GM23338 (cell line): Measurements from ENCODE around the gene RASIP1. TPM values are rescaled to one million over a fixed set of nuclear protein-coding genes. Genes with fewer than 3 reads are reported as not detected.

ENCODE experiments used
- ATAC-seq: fragments of 200-7000 bp; cut with Tn5 transposase; 3 replicates; pipeline ENCODE4 v1.9.1; 2020
- DNase-seq: peaks from one replicate; pipeline ENCODE4 v3.0.0-alpha.2; 2015; ENCODE audit warnings: low spot score
- H2AFZ ChIP-seq: fragments of 200-600 bp; sonication (generic); 2 replicates; pipeline ENCODE4 v1.8.0; 2016; ENCODE audit warnings: antibody characterized with exemption, mild to moderate bottlenecking, moderate library complexity
- H3F3A ChIP-seq: fragments of 200-600 bp; sonication (generic); replicated peaks from 2 replicates; pipeline ENCODE4 v1.8.0; 2017; ENCODE audit warnings: antibody characterized with exemption, mixed run types, low read depth
- H3K27ac ChIP-seq: fragments of 200-600 bp; sonication (generic); 2 replicates; pipeline ENCODE4 v1.6.1; 2016; ENCODE audit warnings: low read depth
- H3K27me3 ChIP-seq: fragments of 200-600 bp; sonication (generic); 2 replicates; pipeline ENCODE4 v1.8.0; 2016; ENCODE audit warnings: mild to moderate bottlenecking, mixed run types, moderate library complexity; ENCODE audit not compliant: insufficient read depth
- H3K36me3 ChIP-seq: fragments of 200-600 bp; sonication (generic); 2 replicates; pipeline ENCODE4 v1.8.0; 2016; ENCODE audit warnings: mild to moderate bottlenecking; ENCODE audit not compliant: insufficient read depth
- H3K4me1 ChIP-seq: fragments of 200-600 bp; sonication (generic); 2 replicates; pipeline ENCODE4 v1.8.0; 2016; ENCODE audit warnings: mild to moderate bottlenecking, moderate library complexity; ENCODE audit not compliant: insufficient read depth
- H3K4me2 ChIP-seq: fragments of 200-600 bp; sonication (generic); 2 replicates; pipeline ENCODE4 v1.7.1; 2017; ENCODE audit warnings: mixed run types
- H3K4me3 ChIP-seq: fragments of 200-600 bp; sonication (generic); 2 replicates; pipeline ENCODE4 v1.6.1; 2016; ENCODE audit warnings: mixed run types
- H3K79me2 ChIP-seq: fragments of 200-600 bp; sonication (generic); replicated peaks from 2 replicates; pipeline ENCODE4 v1.8.0; 2017; ENCODE audit warnings: mild to moderate bottlenecking; ENCODE audit not compliant: insufficient read depth
- H3K9me2 ChIP-seq: fragments of 200-600 bp; sonication (generic); 2 replicates; pipeline ENCODE4 v1.8.0; 2017; ENCODE audit not compliant: insufficient read depth
- H4K20me1 ChIP-seq: fragments of 200-600 bp; sonication (generic); replicated peaks from 2 replicates; pipeline ENCODE4 v1.8.0; 2017; ENCODE audit warnings: mild to moderate bottlenecking; ENCODE audit not compliant: insufficient read depth
- H3K27ac Mint-ChIP-seq: 2 replicates; pipeline ENCODE4 v1.8.0; 2020; ENCODE audit warnings: inconsistent platforms, mild to moderate bottlenecking, moderate library complexity, mixed read lengths
- H3K27me3 Mint-ChIP-seq: 3 replicates; pipeline ENCODE4 v1.8.0; 2022; ENCODE audit warnings: low read depth, mild to moderate bottlenecking, moderate library complexity, mixed read lengths, inconsistent platforms; ENCODE audit not compliant: insufficient read depth, poor library complexity
- H3K36me3 Mint-ChIP-seq: 3 replicates; pipeline ENCODE4 v1.8.0; 2021; ENCODE audit warnings: low read depth, mild to moderate bottlenecking, inconsistent platforms, moderate library complexity, mixed read lengths
- H3K4me1 Mint-ChIP-seq: 3 replicates; pipeline ENCODE4 v1.8.0; 2020; ENCODE audit warnings: mild to moderate bottlenecking, inconsistent platforms, mixed read lengths
- H3K4me3 Mint-ChIP-seq: 3 replicates; pipeline ENCODE4 v1.8.0; 2021; ENCODE audit warnings: moderate library complexity, mild to moderate bottlenecking, inconsistent platforms, mixed read lengths
- H3K9me3 Mint-ChIP-seq: 3 replicates; pipeline ENCODE4 v1.8.0; 2020; ENCODE audit warnings: moderate library complexity, mild to moderate bottlenecking, inconsistent platforms, mixed read lengths
- CREB1 ChIP-seq: fragments of 250-450 bp; sonication (Bioruptor Pico); IDR thresholded peaks from 2 replicates; pipeline ENCODE4 v1.5.0; 2020; ENCODE audit warnings: low read depth, mild to moderate bottlenecking, moderate library complexity
- CTCF ChIP-seq, 2 experiments: fragments of 200-600 bp in 1 of 2; sonication (generic) in 1 of 2; conservative IDR thresholded peaks; 2 replicates each; pipeline versions ENCODE4 v1.5.1 to v1.6.1; 2016 to 2017; ENCODE audit warnings: antibody characterized with exemption in 2 of 2, low read depth in 2 of 2, mild to moderate bottlenecking in 2 of 2, moderate library complexity in 1 of 2
- ETS1 ChIP-seq: IDR thresholded peaks from 2 replicates; pipeline ENCODE4 v1.6.1; 2016; ENCODE audit warnings: antibody characterized with exemption
- EZH2 ChIP-seq: fragments of 200-600 bp; sonication (generic); IDR thresholded peaks from one replicate; pipeline ENCODE4 v1.8.0; 2017; ENCODE audit warnings: antibody characterized with exemption, mild to moderate bottlenecking, low read depth; ENCODE audit not compliant: unreplicated experiment
- EZH2phosphoT487 ChIP-seq: fragments of 200-600 bp; sonication (generic); IDR thresholded peaks from one replicate; pipeline ENCODE4 v1.8.1; 2018; ENCODE audit warnings: antibody characterized with exemption; ENCODE audit not compliant: unreplicated experiment
- JUNB ChIP-seq: IDR thresholded peaks from one replicate; pipeline ENCODE4 v1.6.1; 2016; ENCODE audit warnings: antibody characterized with exemption; ENCODE audit not compliant: unreplicated experiment
- NANOG ChIP-seq: IDR thresholded peaks from 2 replicates; pipeline ENCODE4 v1.6.1; 2016; ENCODE audit warnings: antibody characterized with exemption, borderline replicate concordance
- POLR2AphosphoS5 ChIP-seq: IDR thresholded peaks from 2 replicates; pipeline ENCODE4 v1.6.1; 2016; ENCODE audit warnings: antibody characterized with exemption, low read depth
- REST ChIP-seq: IDR thresholded peaks from one replicate; pipeline ENCODE4 v1.6.1; 2018; ENCODE audit warnings: antibody characterized with exemption; ENCODE audit not compliant: unreplicated experiment
- STAT1 ChIP-seq: IDR thresholded peaks from one replicate; pipeline ENCODE4 v1.6.1; 2016; ENCODE audit warnings: antibody characterized with exemption; ENCODE audit not compliant: unreplicated experiment
- ZNF114 ChIP-seq: fragments of 250-450 bp; sonication (Bioruptor Pico); IDR thresholded peaks from 2 replicates; pipeline ENCODE4 v1.5.0; 2020; ENCODE audit warnings: mild to moderate bottlenecking, moderate library complexity
- ZNF331 ChIP-seq: fragments of 250-450 bp; sonication (Bioruptor Pico); IDR thresholded peaks from 2 replicates; pipeline ENCODE4 v1.5.0; 2020; ENCODE audit warnings: low read depth, mild to moderate bottlenecking, moderate library complexity
- ZNF462 ChIP-seq: fragments of 250-450 bp; sonication (Bioruptor Pico); IDR thresholded peaks from 2 replicates; pipeline ENCODE4 v1.5.0; 2020; ENCODE audit warnings: mild to moderate bottlenecking, moderate library complexity
- polyA plus RNA-seq: library from polyadenylated mRNA; unstranded; fragments of >200 nt; fragmentation: Nextera tagmentation; extraction: Ambion mirVana; gene quantifications from 2 replicates; pipeline ENCODE4 v1.2.1, GENCODE V29; 2016
- total RNA-seq: library from RNA; depleted of rRNA; stranded (reverse); fragments of >200 nt; shearing (Covaris generic); gene quantifications from 2 replicates; pipeline ENCODE4 v1.2.3, GENCODE V29; 2014

The RASIP1 gene
- total and polyA plus RNA-seq, 2 experiments from 2014 or later, result 9.2 to 14.8 TPM

DNA sequence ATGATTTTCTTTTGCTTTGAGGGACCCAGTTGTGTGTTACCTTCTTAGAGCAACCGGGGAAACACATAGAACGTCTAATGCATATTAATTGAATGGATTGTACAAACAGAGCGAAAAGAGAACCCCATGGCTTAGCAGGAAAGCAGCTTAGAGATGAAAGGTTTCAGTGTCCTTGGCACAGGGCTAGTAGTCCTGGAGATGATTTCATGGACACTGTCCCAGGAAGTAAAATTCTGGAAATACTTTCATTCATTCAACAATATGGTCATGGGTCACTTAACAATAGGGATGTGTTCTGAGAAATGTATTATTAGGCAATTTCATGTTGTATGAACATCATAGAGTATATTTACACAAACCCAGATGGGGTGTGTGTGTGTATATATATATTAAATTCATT lies 54.3 kb downstream of the RASIP1 start:
- no peaks in the 10 kb centered on the region for H3K36me3 ChIP-seq
- Mint-ChIP-seq H3K36me3 (no peaks in the 10 kb centered on the region), H3K4me3 (no peak overlapping the region), H3K4me1 (no peaks in the 10 kb centered on the region), H3K9me3 (no peaks in the 10 kb centered on the region; the same call in 2 of the 3 replicates), H3K27me3 (peaks cover 4% of the 10 kb centered on the region), H3K27ac (no peak overlapping the region)
- ATAC-seq (no peak), DNase-seq (no peak)
- no peaks in the 10 kb centered on the region for H3K9me2 ChIP-seq
- H3K4me3 ChIP-seq, result no peak overlapping the region
- no peaks in the 10 kb centered on the region for H4K20me1 ChIP-seq
- H3K4me2 ChIP-seq, result no peak overlapping the region
- no peaks in the 10 kb centered on the region for H3K4me1 ChIP-seq
- no peaks in the 10 kb centered on the region for H3K27me3 ChIP-seq
- H3K79me2 ChIP-seq, result no peaks in the 10 kb centered on the region
- H3F3A ChIP-seq, result no peaks in the 10 kb centered on the region
- no peak overlapping the region for H2AFZ ChIP-seq
- no peak overlapping the region for H3K27ac ChIP-seq
- no peak for TF ChIP-seq ETS1
- no peak for TF ChIP-seq ZNF462 (CRISPR knock-in tag)
- TF ChIP-seq JUNB, result no peak
- TF ChIP-seq EZH2, result no peak
- TF ChIP-seq REST, result no peak
- TF ChIP-seq CTCF (conservative IDR thresholded peaks at IDR 0.05; ENCODE audit: low read depth in 2 of 2), result no peak
- no peak for TF ChIP-seq POLR2AphosphoS5
- no peak for TF ChIP-seq STAT1
- no peak for TF ChIP-seq NANOG
- no peak for TF ChIP-seq ZNF114 (CRISPR knock-in tag)
- TF ChIP-seq CREB1 (CRISPR knock-in tag), result no peak
- TF ChIP-seq EZH2phosphoT487, result no peak
- TF ChIP-seq ZNF331 (CRISPR knock-in tag), result no peak
